Panc1 (cell line): Measurements from ENCODE around the gene PRCC. TPM values are rescaled to one million over a fixed set of nuclear protein-coding genes. Genes with fewer than 3 reads are reported as not detected.

ENCODE experiments used
- ATAC-seq: fragments of 200-7000 bp; cut with Tn5 transposase; 2 replicates; pipeline ENCODE4 v1.9.1; 2020; ENCODE audit warnings: mild to moderate bottlenecking, moderate library complexity
- BruUV-seq: library from RNA; stranded (reverse); fragments of 400-500 nt; replicated peaks from 2 replicates; lab custom pipeline; 2021; lab: Mats Ljungman, UMichigan
- CTCF ChIA-PET: fragments of 300-600 bp; sonication (Branson Sonifier 250); formaldehyde crosslinking; loops from one replicate; lab custom pipeline; 2022; ENCODE audit warnings: antibody characterized with exemption; lab: Charles Lee
- POLR2A ChIA-PET: fragments of 300-600 bp; sonication (Branson Sonifier 250); formaldehyde crosslinking; loops from one replicate; lab custom pipeline; 2022; ENCODE audit warnings: antibody characterized with exemption; lab: Charles Lee
- DNase-seq: peaks from one replicate; pipeline ENCODE4 v3.0.0-alpha.2; 2010; ENCODE audit warnings: low read depth, low spot score
- H3K27ac ChIP-seq: 2 replicates; pipeline ENCODE4 v1.5.1; 2011; ENCODE audit warnings: mild to moderate bottlenecking, low read length, inconsistent platforms
- H3K27me3 ChIP-seq: fragments of 200-500 bp; sonication (Bioruptor generic); 2 replicates; pipeline ENCODE4 v1.6.0; 2014; ENCODE audit warnings: low read length, inconsistent platforms; ENCODE audit not compliant: control insufficient read depth, insufficient read depth
- H3K36me3 ChIP-seq: fragments of 200-500 bp; sonication (Bioruptor generic); 2 replicates; pipeline ENCODE4 v1.5.1; 2014; ENCODE audit warnings: inconsistent platforms, mild to moderate bottlenecking, low read length, moderate library complexity; ENCODE audit not compliant: control insufficient read depth, insufficient read depth
- H3K4me1 ChIP-seq: 2 replicates; pipeline ENCODE4 v1.5.1; 2011; ENCODE audit warnings: inconsistent platforms, mild to moderate bottlenecking, low read length, moderate library complexity; ENCODE audit not compliant: control insufficient read depth, insufficient read depth
- H3K4me3 ChIP-seq, 2 experiments: 2 replicates each; pipeline ENCODE4 v1.5.1; 2011 to 2012; ENCODE audit warnings: low read depth in 2 of 2, low read length in 2 of 2, mild to moderate bottlenecking in 2 of 2, inconsistent platforms in 1 of 2, moderate library complexity in 1 of 2
- H3K9me3 ChIP-seq: fragments of 200-500 bp; sonication (Bioruptor generic); 2 replicates; pipeline ENCODE4 v1.5.1; 2014; ENCODE audit warnings: low read depth, mild to moderate bottlenecking, inconsistent platforms, low read length, moderate library complexity; ENCODE audit not compliant: control insufficient read depth, insufficient read depth
- CTCF ChIP-seq: fragments of 450-650 bp; IDR thresholded peaks from 2 replicates; pipeline ENCODE4 v1.5.1; 2017; ENCODE audit warnings: mild to moderate bottlenecking
- POLR2AphosphoS5 ChIP-seq: IDR thresholded peaks from 2 replicates; pipeline ENCODE4 v1.6.1; 2012; ENCODE audit warnings: mild to moderate bottlenecking, low read depth, low read length, moderate library complexity
- SIN3A ChIP-seq: IDR thresholded peaks from 2 replicates; pipeline ENCODE4 v1.6.1; 2012; ENCODE audit warnings: low read depth, mild to moderate bottlenecking, low read length, moderate library complexity, borderline replicate concordance; ENCODE audit not compliant: insufficient read depth
- TCF7L2 ChIP-seq: IDR thresholded peaks from 2 replicates; pipeline ENCODE4 v1.6.1; 2011; ENCODE audit warnings: mild to moderate bottlenecking, low read depth, low read length, inconsistent platforms
- in situ Hi-C: cut with HindIII; loops from 2 replicates; pipeline ENCODE4 v1.10.0; 2016; ENCODE audit warnings: low sequenced_read_pairs, low pct_unique_long_range_greater_than_20kb
- intact Hi-C: fragments of 100-400 bp; cut with micrococcal nuclease; formaldehyde crosslinking; loops from one replicate; pipeline ENCODE4 v1.10.0; 2022; ENCODE audit not compliant: unreplicated experiment
- total RNA-seq: library from RNA; stranded (reverse); gene quantifications from one replicate; pipeline ENCODE4 v1.2.1, GENCODE V29; 2021; ENCODE audit not compliant: unreplicated experiment
- TF ChIP-seq, protein P1 (sequence below), 2 experiments: IDR thresholded peaks; 2 replicates each; pipeline ENCODE4 v1.6.1; 2011 to 2012; ENCODE audit warnings: low read depth in 2 of 2, control low read depth in 1 of 2, low read length in 1 of 2, mild to moderate bottlenecking in 1 of 2, moderate library complexity in 1 of 2; ENCODE audit not compliant: insufficient read depth in 1 of 2

The PRCC gene
- total RNA-seq, 1 experiment from 2014 or later = 78.5 TPM

DNA sequence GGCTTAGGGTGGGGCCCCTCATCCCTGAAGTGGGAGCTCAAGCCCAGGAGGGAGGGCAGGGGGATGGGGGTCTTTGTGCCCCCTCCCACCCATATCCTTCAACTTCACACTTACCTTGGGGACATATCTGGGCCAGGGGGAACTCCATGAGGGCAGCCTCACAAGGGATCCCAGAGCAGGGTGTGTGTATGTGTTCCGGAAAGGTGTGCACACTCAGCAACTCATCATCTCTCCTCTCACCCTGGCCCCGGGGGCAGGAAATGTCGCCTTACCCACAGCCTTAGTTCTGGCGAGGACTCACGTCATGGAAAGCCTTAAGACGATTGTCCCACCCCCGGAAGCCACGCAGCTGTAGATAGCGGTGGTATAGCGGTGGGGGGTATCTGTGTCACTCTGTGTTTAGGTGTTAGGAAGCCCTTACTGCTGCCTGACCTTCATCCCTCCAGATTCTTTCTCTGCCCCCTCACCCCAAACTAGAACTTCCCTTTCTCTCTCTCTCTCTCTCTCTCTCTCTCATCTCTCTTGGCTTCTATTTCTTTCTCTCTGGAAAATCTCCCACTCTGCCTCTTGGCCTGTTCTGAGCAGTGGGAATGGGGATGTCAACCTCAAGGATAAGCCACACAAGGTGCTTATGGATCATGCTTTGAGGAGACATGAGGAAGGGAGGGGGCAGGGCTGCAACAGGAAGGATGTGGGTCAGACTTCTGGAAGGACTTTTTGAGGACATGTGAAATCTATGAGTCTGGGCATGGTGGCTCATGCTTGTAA lies 49.4 kb downstream of the PRCC start, which contains the start of gene SH2D2A:
TSS of gene SH2D2A (minus strand) at position 288 of the 768 bp plus-strand sequence. CDS start at position 148, 140 bp downstream.
- H3K9me3 ChIP-seq = no peaks in the 10 kb centered on the region
- peaks cover 2% of the 10 kb centered on the region; the same call in 1 of the 2 replicates for H3K27me3 ChIP-seq
- BruUV-seq = no TSS peak
- peaks cover 5% of the 10 kb centered on the region; the same call in 1 of the 2 replicates for H3K4me1 ChIP-seq
- no peak for DNase-seq
- H3K27ac ChIP-seq = no peak within 1 kb of the TSS
- TF ChIP-seq, protein P1, sequence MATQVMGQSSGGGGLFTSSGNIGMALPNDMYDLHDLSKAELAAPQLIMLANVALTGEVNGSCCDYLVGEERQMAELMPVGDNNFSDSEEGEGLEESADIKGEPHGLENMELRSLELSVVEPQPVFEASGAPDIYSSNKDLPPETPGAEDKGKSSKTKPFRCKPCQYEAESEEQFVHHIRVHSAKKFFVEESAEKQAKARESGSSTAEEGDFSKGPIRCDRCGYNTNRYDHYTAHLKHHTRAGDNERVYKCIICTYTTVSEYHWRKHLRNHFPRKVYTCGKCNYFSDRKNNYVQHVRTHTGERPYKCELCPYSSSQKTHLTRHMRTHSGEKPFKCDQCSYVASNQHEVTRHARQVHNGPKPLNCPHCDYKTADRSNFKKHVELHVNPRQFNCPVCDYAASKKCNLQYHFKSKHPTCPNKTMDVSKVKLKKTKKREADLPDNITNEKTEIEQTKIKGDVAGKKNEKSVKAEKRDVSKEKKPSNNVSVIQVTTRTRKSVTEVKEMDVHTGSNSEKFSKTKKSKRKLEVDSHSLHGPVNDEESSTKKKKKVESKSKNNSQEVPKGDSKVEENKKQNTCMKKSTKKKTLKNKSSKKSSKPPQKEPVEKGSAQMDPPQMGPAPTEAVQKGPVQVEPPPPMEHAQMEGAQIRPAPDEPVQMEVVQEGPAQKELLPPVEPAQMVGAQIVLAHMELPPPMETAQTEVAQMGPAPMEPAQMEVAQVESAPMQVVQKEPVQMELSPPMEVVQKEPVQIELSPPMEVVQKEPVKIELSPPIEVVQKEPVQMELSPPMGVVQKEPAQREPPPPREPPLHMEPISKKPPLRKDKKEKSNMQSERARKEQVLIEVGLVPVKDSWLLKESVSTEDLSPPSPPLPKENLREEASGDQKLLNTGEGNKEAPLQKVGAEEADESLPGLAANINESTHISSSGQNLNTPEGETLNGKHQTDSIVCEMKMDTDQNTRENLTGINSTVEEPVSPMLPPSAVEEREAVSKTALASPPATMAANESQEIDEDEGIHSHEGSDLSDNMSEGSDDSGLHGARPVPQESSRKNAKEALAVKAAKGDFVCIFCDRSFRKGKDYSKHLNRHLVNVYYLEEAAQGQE (IDR thresholded peaks at IDR 0.05; ENCODE audit: insufficient read depth in 1 of 2, low read depth in 2 of 2, low read length in 1 of 2) = no peak
- TF ChIP-seq TCF7L2 = no peak
- no peak for TF ChIP-seq POLR2AphosphoS5
- no peak for TF ChIP-seq CTCF
- TF ChIP-seq SIN3A = no peak
- no peak for ATAC-seq
- no peak within 1 kb of the TSS for H3K4me3 ChIP-seq
- in situ Hi-C loops = no loop called here
- POLR2A ChIA-PET = interaction anchor here (0.6 kb wide), 1 partner anchor 101 kb away, joined by 4 read pairs; no protein-coding TSS in a partner anchor
- no peaks in the 10 kb centered on the region for H3K36me3 ChIP-seq
- CTCF ChIA-PET = interaction anchor here (0.5 kb wide), 1 partner anchor 76 kb away, joined by 8 read pairs; no protein-coding TSS in a partner anchor
- intact Hi-C loops = no loop called here

GRCh38 chr1:156821801-156822200 lies 54.5 kb downstream of the PRCC start:
- Histone ChIP-seq H3K4me3 (no peak overlapping the region), H3K27me3 (peaks cover 10% of the 10 kb centered on the region), H3K27ac (no peak overlapping the region), H3K9me3 (no peaks in the 10 kb centered on the region), H3K36me3 (no peaks in the 10 kb centered on the region), H3K4me1 (no peaks in the 10 kb centered on the region)
- ATAC-seq (no peak), DNase-seq (no peak)
- intact Hi-C loops (no loop called here), in situ Hi-C loops (no loop called here)
- ChIA-PET CTCF (interaction anchor here (0.6 to 2.2 kb wide), 3 partner anchors 16 to 51 kb away, joined by 3 to 10 read pairs (median 3); no protein-coding TSS in a partner anchor), POLR2A (interaction anchor here (0.7 kb wide), 1 partner anchor 121 kb away, joined by 9 read pairs; no protein-coding TSS in a partner anchor)
- TF ChIP-seq POLR2AphosphoS5 = no peak
- TF ChIP-seq TCF7L2 = no peak
- no peak for TF ChIP-seq SIN3A
- TF ChIP-seq CTCF = no peak
- TF ChIP-seq, protein P1 (IDR thresholded peaks at IDR 0.05; ENCODE audit: insufficient read depth in 1 of 2, low read depth in 2 of 2, low read length in 1 of 2) = no peak
- no TSS peak for BruUV-seq
